K562 (cell line): Measurements from ENCODE around the gene MED15. TPM values are rescaled to one million over a fixed set of nuclear protein-coding genes. Genes with fewer than 3 reads are reported as not detected.
"Not testable (repeated sequence)": the region's sequence is repeated elsewhere in the genome, so short reads cannot be mapped to it uniquely, and the experiment has no call there.

Experiments
- ARHGAP35 ChIP-seq: fragments of 450-650 bp; IDR thresholded peaks from 2 replicates; pipeline ENCODE4 v1.6.1; 2018; ENCODE audit not compliant: partially characterized antibody
- CREBBP ChIP-seq: IDR thresholded peaks from one replicate; pipeline ENCODE4 v1.6.1; 2012; ENCODE audit warnings: low read depth, mild to moderate bottlenecking, control low read depth, inconsistent platforms, low read length
- CTBP1 ChIP-seq: fragments of 450-650 bp; IDR thresholded peaks from 2 replicates; pipeline ENCODE4 v1.6.1; 2016; ENCODE audit warnings: borderline replicate concordance
- EHMT2 ChIP-seq: fragments of 450-650 bp; IDR thresholded peaks from 2 replicates; pipeline ENCODE4 v1.6.1; 2018; ENCODE audit warnings: antibody characterized with exemption
- ELF4 ChIP-seq: fragments of 450-650 bp; formaldehyde crosslinking; IDR thresholded peaks from 2 replicates; pipeline ENCODE4 v1.4.0; 2022; ENCODE audit warnings: missing genetic modification characterization
- HDGF ChIP-seq: fragments of 450-650 bp; IDR thresholded peaks from 2 replicates; pipeline ENCODE4 v1.6.1; 2016
- HNRNPLL ChIP-seq: fragments of 200-400 bp; formaldehyde crosslinking; IDR thresholded peaks from 2 replicates; pipeline ENCODE4 v1.6.1; 2017; ENCODE audit warnings: low read length, low read depth, mild to moderate bottlenecking; ENCODE audit not compliant: poor library complexity, severe bottlenecking
- POLR2A ChIP-seq: fragments of 450-650 bp; conservative IDR thresholded peaks from 2 replicates; pipeline ENCODE4 v1.6.1; 2016
- POLR2B ChIP-seq: fragments of 450-650 bp; IDR thresholded peaks from 2 replicates; pipeline ENCODE4 v1.6.1; 2018; ENCODE audit warnings: low read depth; ENCODE audit not compliant: partially characterized antibody
- STAG1 ChIP-seq: sonication (generic); formaldehyde crosslinking; IDR thresholded peaks from 2 replicates; pipeline ENCODE4 v1.5.0; 2020; ENCODE audit warnings: missing genetic modification reagents, borderline replicate concordance
- TEAD4 ChIP-seq, 2 experiments: sonication (generic) in 1 of 2; formaldehyde crosslinking in 1 of 2; IDR thresholded peaks; 2 replicates each; pipeline versions ENCODE4 v1.6.1 to v1.8.0; 2012 to 2022; ENCODE audit warnings: borderline replicate concordance in 1 of 2, inconsistent platforms in 1 of 2, low read length in 1 of 2, mild to moderate bottlenecking in 1 of 2, missing genetic modification reagents in 1 of 2
- polyA plus RNA-seq, 8 experiments: library from polyadenylated mRNA; depleted of rRNA in 4 of 8; stranded (reverse) in 5 of 8; unstranded in 3 of 8; fragments of >200 nt; fragmentation: Nextera tagmentation in 2 of 8; fragmentation: Illumina TruSeq in 1 of 8; extraction: Ambion mirVana in 2 of 8; extraction: Trizol in 1 of 8; gene quantifications; 2 replicates each; pipeline versions ENCODE4 v1.2.1 to v1.2.3, GENCODE V29; 2011 to 2014; ENCODE audit warnings: inconsistent platforms in 1 of 8, missing spikeins in 1 of 8
- total RNA-seq, 7 experiments: library from RNA; depleted of rRNA in 6 of 7; stranded (reverse); fragments of >200 nt in 6 of 7; fragmentation: Illumina TruSeq in 2 of 7; extraction: Trizol in 2 of 7; gene quantifications; 2 replicates each; pipeline versions ENCODE4 v1.2.1 to v1.2.3, GENCODE V29; 2011 to 2021; ENCODE audit warnings: low replicate concordance in 1 of 7
- TF ChIP-seq, protein P1 (sequence below): sonication (generic); formaldehyde crosslinking; IDR thresholded peaks from 2 replicates; pipeline ENCODE4 v1.9.0; 2022; ENCODE audit warnings: mild to moderate bottlenecking, missing genetic modification reagents
- TF ChIP-seq, protein P2 (sequence below): sonication (generic); formaldehyde crosslinking; IDR thresholded peaks from 2 replicates; pipeline ENCODE4 v1.8.1; 2023; ENCODE audit warnings: mild to moderate bottlenecking, missing genetic modification reagents
- TF ChIP-seq, protein P3 (sequence below), 2 experiments: fragments of 450-650 bp in 1 of 2; IDR thresholded peaks; 2 replicates each; pipeline ENCODE4 v1.6.1; 2011 to 2017; ENCODE audit warnings: low read depth in 2 of 2, antibody characterized with exemption in 1 of 2, borderline replicate concordance in 1 of 2, low read length in 1 of 2, mild to moderate bottlenecking in 1 of 2, mixed read lengths in 1 of 2; ENCODE audit not compliant: control insufficient read depth in 1 of 2
- TF ChIP-seq, protein P4 (sequence below): sonication (generic); formaldehyde crosslinking; IDR thresholded peaks from 2 replicates; pipeline ENCODE4 v1.8.1; 2023; ENCODE audit warnings: mild to moderate bottlenecking, missing genetic modification reagents

Gene MED15
- total and polyA plus RNA-seq, 9 of the 15 experiments (the other 6 are each of a cell fraction or from before 2014, with no cell fraction given): 4.0 to 271 (median 60.1) TPM

DNA sequence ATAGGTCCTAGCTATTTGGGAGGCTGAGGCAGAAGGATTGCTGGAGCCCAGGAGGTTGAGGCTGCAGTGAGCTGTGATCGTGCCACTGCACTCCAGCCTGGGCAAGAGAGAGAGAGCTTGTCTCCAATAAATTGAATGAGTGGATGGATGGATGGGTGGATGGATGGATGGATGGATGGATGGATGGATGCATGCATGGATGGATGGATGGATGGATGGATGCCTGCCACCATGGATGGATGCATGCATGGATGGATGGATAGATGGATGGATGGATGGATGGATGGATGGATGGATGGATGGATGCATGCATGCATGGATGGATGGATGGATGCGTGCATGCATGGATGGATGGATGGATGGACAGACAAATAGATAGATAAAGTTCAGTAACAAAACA lies 36.9 kb upstream of the MED15 start (continued):
- peak; percentile 61; the same call in 1 of the 2 replicates for TF ChIP-seq EHMT2
- TF ChIP-seq CREBBP: peak; percentile 20
- peak; percentile 43 for TF ChIP-seq POLR2A
- not testable (repeated sequence) for TF ChIP-seq TEAD4 (IDR thresholded peaks at IDR 0.05; ENCODE audit: low read length)
- 0 out of 2 replicates have a peak, but pooled peaks have one; percentile 54 for TF ChIP-seq TEAD4 (CRISPR knock-in tag; IDR thresholded peaks at IDR 0.05; ENCODE audit: borderline replicate concordance)
- TF ChIP-seq, protein P1, sequence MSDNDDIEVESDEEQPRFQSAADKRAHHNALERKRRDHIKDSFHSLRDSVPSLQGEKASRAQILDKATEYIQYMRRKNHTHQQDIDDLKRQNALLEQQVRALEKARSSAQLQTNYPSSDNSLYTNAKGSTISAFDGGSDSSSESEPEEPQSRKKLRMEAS: peak; percentile 26; the same call in 1 of the 2 replicates
- peak; percentile 74; the same call in 1 of the 2 replicates for TF ChIP-seq CTBP1
- TF ChIP-seq, protein P2, sequence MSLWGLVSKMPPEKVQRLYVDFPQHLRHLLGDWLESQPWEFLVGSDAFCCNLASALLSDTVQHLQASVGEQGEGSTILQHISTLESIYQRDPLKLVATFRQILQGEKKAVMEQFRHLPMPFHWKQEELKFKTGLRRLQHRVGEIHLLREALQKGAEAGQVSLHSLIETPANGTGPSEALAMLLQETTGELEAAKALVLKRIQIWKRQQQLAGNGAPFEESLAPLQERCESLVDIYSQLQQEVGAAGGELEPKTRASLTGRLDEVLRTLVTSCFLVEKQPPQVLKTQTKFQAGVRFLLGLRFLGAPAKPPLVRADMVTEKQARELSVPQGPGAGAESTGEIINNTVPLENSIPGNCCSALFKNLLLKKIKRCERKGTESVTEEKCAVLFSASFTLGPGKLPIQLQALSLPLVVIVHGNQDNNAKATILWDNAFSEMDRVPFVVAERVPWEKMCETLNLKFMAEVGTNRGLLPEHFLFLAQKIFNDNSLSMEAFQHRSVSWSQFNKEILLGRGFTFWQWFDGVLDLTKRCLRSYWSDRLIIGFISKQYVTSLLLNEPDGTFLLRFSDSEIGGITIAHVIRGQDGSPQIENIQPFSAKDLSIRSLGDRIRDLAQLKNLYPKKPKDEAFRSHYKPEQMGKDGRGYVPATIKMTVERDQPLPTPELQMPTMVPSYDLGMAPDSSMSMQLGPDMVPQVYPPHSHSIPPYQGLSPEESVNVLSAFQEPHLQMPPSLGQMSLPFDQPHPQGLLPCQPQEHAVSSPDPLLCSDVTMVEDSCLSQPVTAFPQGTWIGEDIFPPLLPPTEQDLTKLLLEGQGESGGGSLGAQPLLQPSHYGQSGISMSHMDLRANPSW (CRISPR knock-in tag): 0 out of 2 replicates have a peak, but pooled peaks have one; percentile 13
- TF ChIP-seq STAG1: 0 out of 2 replicates have a peak, but pooled peaks have one; percentile 5
- peak; percentile 90 for TF ChIP-seq HNRNPLL
- TF ChIP-seq ARHGAP35: peak; percentile 18
- peak; percentile 61; the same call in 1 of the 2 replicates for TF ChIP-seq ELF4 (CRISPR knock-in tag)
- TF ChIP-seq, protein P3, sequence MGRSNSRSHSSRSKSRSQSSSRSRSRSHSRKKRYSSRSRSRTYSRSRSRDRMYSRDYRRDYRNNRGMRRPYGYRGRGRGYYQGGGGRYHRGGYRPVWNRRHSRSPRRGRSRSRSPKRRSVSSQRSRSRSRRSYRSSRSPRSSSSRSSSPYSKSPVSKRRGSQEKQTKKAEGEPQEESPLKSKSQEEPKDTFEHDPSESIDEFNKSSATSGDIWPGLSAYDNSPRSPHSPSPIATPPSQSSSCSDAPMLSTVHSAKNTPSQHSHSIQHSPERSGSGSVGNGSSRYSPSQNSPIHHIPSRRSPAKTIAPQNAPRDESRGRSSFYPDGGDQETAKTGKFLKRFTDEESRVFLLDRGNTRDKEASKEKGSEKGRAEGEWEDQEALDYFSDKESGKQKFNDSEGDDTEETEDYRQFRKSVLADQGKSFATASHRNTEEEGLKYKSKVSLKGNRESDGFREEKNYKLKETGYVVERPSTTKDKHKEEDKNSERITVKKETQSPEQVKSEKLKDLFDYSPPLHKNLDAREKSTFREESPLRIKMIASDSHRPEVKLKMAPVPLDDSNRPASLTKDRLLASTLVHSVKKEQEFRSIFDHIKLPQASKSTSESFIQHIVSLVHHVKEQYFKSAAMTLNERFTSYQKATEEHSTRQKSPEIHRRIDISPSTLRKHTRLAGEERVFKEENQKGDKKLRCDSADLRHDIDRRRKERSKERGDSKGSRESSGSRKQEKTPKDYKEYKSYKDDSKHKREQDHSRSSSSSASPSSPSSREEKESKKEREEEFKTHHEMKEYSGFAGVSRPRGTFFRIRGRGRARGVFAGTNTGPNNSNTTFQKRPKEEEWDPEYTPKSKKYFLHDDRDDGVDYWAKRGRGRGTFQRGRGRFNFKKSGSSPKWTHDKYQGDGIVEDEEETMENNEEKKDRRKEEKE (IDR thresholded peaks at IDR 0.05; ENCODE audit: borderline replicate concordance in 1 of 2, control insufficient read depth in 1 of 2, low read depth in 2 of 2, low read length in 1 of 2): peak in 1 of 2 experiments; percentile 59; a peak in 1 of 4 replicates
- TF ChIP-seq, protein P4, sequence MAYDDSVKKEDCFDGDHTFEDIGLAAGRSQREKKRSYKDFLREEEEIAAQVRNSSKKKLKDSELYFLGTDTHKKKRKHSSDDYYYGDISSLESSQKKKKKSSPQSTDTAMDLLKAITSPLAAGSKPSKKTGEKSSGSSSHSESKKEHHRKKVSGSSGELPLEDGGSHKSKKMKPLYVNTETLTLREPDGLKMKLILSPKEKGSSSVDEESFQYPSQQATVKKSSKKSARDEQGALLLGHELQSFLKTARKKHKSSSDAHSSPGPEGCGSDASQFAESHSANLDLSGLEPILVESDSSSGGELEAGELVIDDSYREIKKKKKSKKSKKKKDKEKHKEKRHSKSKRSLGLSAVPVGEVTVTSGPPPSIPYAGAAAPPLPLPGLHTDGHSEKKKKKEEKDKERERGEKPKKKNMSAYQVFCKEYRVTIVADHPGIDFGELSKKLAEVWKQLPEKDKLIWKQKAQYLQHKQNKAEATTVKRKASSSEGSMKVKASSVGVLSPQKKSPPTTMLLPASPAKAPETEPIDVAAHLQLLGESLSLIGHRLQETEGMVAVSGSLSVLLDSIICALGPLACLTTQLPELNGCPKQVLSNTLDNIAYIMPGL (CRISPR knock-in tag): 0 out of 2 replicates have a peak, but pooled peaks have one; percentile 32
- peak; percentile 49 for TF ChIP-seq POLR2B
- TF ChIP-seq HDGF: peak; percentile 67; the same call in 1 of the 2 replicates
- TF ChIP-seq, all 486 proteins: peak for 19; not testable (repeated sequence) for 467
